WTC11 (cell line): ENCODE results near the gene CENPM. TPM values are rescaled to one million over a fixed set of nuclear protein-coding genes. Genes with fewer than 3 reads are reported as not detected.

Experiments
- ATAC-seq: fragments of 200-7000 bp; cut with Tn5 transposase; 2 replicates; pipeline ENCODE4 v1.10.0; 2021; ENCODE audit warnings: mild to moderate bottlenecking, moderate library complexity
- CTCF ChIA-PET: fragments of 300-600 bp; sonication (Branson Sonifier 250); formaldehyde crosslinking; loops from one replicate; lab custom pipeline; 2021; ENCODE audit warnings: antibody characterized with exemption; lab: Charles Lee
- POLR2A ChIA-PET: fragments of 350-600 bp; sonication (Branson Sonifier 250); formaldehyde crosslinking; loops from one replicate; lab custom pipeline; 2021; ENCODE audit warnings: antibody characterized with exemption; lab: Charles Lee
- DNase-seq: peaks from one replicate; pipeline ENCODE4 v3.0.0; 2021; ENCODE audit warnings: low spot score
- H3K27ac Mint-ChIP-seq: 2 replicates; pipeline ENCODE4 v1.8.0; 2021; ENCODE audit warnings: mixed read lengths
- H3K27me3 Mint-ChIP-seq: 2 replicates; pipeline ENCODE4 v1.8.0; 2021; ENCODE audit warnings: low read depth, mild to moderate bottlenecking, moderate library complexity, mixed read lengths
- H3K36me3 Mint-ChIP-seq: 2 replicates; pipeline ENCODE4 v1.8.0; 2021; ENCODE audit warnings: mixed read lengths
- H3K4me1 Mint-ChIP-seq: 2 replicates; pipeline ENCODE4 v1.8.0; 2022; ENCODE audit warnings: mixed read lengths
- H3K4me3 Mint-ChIP-seq: 2 replicates; pipeline ENCODE4 v1.8.0; 2021; ENCODE audit warnings: mild to moderate bottlenecking, moderate library complexity, mixed read lengths
- H3K9me3 Mint-ChIP-seq: 2 replicates; pipeline ENCODE4 v1.8.0; 2021; ENCODE audit warnings: mixed read lengths
- ELF4 ChIP-seq: sonication (generic); formaldehyde crosslinking; IDR thresholded peaks from 2 replicates; pipeline ENCODE4 v1.8.1; 2022; ENCODE audit warnings: low read depth, mild to moderate bottlenecking, moderate library complexity, missing genetic modification reagents
- EMX1 ChIP-seq: fragments of 250-450 bp; sonication (Bioruptor Pico); IDR thresholded peaks from 2 replicates; pipeline ENCODE4 v1.8.0; 2021; ENCODE audit warnings: mild to moderate bottlenecking
- ETV6 ChIP-seq: sonication (generic); formaldehyde crosslinking; IDR thresholded peaks from 2 replicates; pipeline ENCODE4 v1.8.1; 2022; ENCODE audit warnings: mild to moderate bottlenecking, missing genetic modification reagents
- FOXK1 ChIP-seq: sonication (generic); formaldehyde crosslinking; IDR thresholded peaks from 2 replicates; pipeline ENCODE4 v1.8.0; 2022; ENCODE audit warnings: mild to moderate bottlenecking, moderate library complexity, missing genetic modification reagents
- MXD4 ChIP-seq: fragments of 250-450 bp; sonication (Bioruptor Pico); IDR thresholded peaks from 2 replicates; pipeline ENCODE4 v1.8.0; 2021; ENCODE audit warnings: mild to moderate bottlenecking, moderate library complexity, borderline replicate concordance
- NFE2L1 ChIP-seq: sonication (generic); formaldehyde crosslinking; IDR thresholded peaks from 2 replicates; pipeline ENCODE4 v1.8.1; 2023; ENCODE audit warnings: missing genetic modification reagents
- SP1 ChIP-seq: sonication (generic); formaldehyde crosslinking; conservative IDR thresholded peaks from 2 replicates; pipeline ENCODE4 v1.8.1; 2022; ENCODE audit warnings: missing genetic modification reagents
- ZNF138 ChIP-seq: sonication (generic); formaldehyde crosslinking; conservative IDR thresholded peaks from 2 replicates; pipeline ENCODE4 v1.8.1; 2022; ENCODE audit warnings: mild to moderate bottlenecking, moderate library complexity, missing genetic modification reagents
- ZNF232 ChIP-seq: sonication (generic); formaldehyde crosslinking; IDR thresholded peaks from 2 replicates; pipeline ENCODE4 v1.8.0; 2022; ENCODE audit warnings: mild to moderate bottlenecking, missing genetic modification reagents
- ZNF671 ChIP-seq: fragments of 250-450 bp; sonication (Bioruptor Pico); IDR thresholded peaks from 2 replicates; pipeline ENCODE4 v1.8.0; 2021; ENCODE audit warnings: mild to moderate bottlenecking
- total RNA-seq: library from RNA; stranded (reverse); gene quantifications from 3 replicates; pipeline ENCODE4 v1.2.3, GENCODE V29; 2021
- TF ChIP-seq, protein P1 (sequence below): sonication (generic); formaldehyde crosslinking; IDR thresholded peaks from 2 replicates; pipeline ENCODE4 v1.8.0; 2022; ENCODE audit warnings: missing genetic modification reagents
- TF ChIP-seq, protein P2 (sequence below): sonication (generic); formaldehyde crosslinking; IDR thresholded peaks from 2 replicates; pipeline ENCODE4 v1.8.1; 2023; ENCODE audit warnings: mild to moderate bottlenecking, missing genetic modification reagents, moderate library complexity
- TF ChIP-seq, protein P3 (sequence below): sonication (generic); formaldehyde crosslinking; IDR thresholded peaks from 2 replicates; pipeline ENCODE4 v1.8.0; 2022; ENCODE audit warnings: mild to moderate bottlenecking, missing genetic modification reagents
- TF ChIP-seq, protein P4 (sequence below): fragments of 250-450 bp; sonication (Bioruptor Pico); IDR thresholded peaks from 2 replicates; pipeline ENCODE4 v1.8.0; 2021; ENCODE audit warnings: mild to moderate bottlenecking
- TF ChIP-seq, protein P5 (sequence below): fragments of 250-450 bp; sonication (Bioruptor Pico); conservative IDR thresholded peaks from 2 replicates; pipeline ENCODE4 v1.9.0; 2021; ENCODE audit warnings: mild to moderate bottlenecking

The CENPM gene
- total RNA-seq, 1 experiment from 2014 or later = 40.3 TPM

DNA sequence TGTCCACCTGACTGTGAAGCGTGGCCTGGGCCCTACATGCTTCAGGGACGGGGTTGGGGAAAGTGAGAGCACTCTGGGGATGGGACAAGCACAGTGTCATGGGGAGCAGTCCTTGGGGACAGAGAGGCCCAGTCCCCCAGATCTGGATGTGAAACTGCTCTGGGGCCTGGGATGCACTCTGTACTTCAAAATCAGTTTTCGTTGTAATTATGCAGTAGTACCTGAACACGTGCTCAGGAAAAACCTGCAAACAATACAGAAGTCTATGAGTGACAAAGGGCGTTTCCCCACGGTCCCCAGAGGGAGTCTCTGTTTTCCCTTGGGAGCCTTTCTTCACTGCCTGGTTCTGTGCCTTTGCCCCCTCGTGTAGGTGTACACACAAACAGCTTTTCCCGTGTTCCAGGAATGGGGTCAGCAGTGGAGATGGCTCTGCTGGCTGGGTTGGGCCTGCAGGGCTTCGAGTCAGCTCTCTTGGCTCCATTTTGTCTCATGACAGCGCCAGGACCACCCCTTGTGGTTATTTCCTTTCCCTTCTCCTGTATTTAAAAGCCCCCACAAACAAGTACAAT is 15.2 kb downstream of the CENPM start (continued):
- TF ChIP-seq, protein P1, sequence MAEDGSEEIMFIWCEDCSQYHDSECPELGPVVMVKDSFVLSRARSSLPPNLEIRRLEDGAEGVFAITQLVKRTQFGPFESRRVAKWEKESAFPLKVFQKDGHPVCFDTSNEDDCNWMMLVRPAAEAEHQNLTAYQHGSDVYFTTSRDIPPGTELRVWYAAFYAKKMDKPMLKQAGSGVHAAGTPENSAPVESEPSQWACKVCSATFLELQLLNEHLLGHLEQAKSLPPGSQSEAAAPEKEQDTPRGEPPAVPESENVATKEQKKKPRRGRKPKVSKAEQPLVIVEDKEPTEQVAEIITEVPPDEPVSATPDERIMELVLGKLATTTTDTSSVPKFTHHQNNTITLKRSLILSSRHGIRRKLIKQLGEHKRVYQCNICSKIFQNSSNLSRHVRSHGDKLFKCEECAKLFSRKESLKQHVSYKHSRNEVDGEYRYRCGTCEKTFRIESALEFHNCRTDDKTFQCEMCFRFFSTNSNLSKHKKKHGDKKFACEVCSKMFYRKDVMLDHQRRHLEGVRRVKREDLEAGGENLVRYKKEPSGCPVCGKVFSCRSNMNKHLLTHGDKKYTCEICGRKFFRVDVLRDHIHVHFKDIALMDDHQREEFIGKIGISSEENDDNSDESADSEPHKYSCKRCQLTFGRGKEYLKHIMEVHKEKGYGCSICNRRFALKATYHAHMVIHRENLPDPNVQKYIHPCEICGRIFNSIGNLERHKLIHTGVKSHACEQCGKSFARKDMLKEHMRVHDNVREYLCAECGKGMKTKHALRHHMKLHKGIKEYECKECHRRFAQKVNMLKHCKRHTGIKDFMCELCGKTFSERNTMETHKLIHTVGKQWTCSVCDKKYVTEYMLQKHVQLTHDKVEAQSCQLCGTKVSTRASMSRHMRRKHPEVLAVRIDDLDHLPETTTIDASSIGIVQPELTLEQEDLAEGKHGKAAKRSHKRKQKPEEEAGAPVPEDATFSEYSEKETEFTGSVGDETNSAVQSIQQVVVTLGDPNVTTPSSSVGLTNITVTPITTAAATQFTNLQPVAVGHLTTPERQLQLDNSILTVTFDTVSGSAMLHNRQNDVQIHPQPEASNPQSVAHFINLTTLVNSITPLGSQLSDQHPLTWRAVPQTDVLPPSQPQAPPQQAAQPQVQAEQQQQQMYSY = no peak
- TF ChIP-seq FOXK1 (no peak), NFE2L1 (CRISPR knock-in tag) (no peak)
- TF ChIP-seq, protein P2, sequence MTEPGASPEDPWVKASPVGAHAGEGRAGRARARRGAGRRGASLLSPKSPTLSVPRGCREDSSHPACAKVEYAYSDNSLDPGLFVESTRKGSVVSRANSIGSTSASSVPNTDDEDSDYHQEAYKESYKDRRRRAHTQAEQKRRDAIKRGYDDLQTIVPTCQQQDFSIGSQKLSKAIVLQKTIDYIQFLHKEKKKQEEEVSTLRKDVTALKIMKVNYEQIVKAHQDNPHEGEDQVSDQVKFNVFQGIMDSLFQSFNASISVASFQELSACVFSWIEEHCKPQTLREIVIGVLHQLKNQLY (CRISPR knock-in tag) = no peak
- TF ChIP-seq, all 79 proteins: peak for 0

DNA sequence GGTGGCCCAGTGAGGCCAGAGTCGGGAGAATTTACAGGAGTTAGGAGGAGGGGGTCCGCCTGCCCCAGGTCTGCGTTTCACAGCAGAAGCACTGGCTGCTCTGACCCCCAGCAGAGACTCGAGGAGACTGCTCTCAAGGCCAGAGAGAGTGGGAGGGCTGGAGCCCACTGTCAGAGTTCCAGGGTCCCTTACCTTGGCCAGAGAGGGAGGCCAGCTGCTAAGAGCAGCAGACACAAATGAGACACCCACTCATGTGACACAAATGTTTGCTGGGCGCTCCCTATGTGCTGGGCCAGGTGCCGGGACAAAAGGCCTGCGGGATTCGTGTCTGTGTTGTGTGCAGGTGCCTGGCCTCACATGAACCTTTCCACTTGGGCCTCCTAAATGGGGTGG is 17.5 kb downstream of the CENPM start:
- TF ChIP-seq ZNF232 = no peak
- no peak for TF ChIP-seq ETV6 (CRISPR knock-in tag)
- TF ChIP-seq ELF4 (CRISPR knock-in tag) = no peak
- no peak for TF ChIP-seq ZNF671 (CRISPR knock-in tag)
- no peak for TF ChIP-seq ZNF138 (CRISPR knock-in tag)
- TF ChIP-seq, protein P3, sequence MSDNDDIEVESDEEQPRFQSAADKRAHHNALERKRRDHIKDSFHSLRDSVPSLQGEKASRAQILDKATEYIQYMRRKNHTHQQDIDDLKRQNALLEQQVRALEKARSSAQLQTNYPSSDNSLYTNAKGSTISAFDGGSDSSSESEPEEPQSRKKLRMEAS (CRISPR knock-in tag) = no peak
- no peak for TF ChIP-seq SP1 (CRISPR knock-in tag)
- TF ChIP-seq MXD4 (CRISPR knock-in tag) = no peak
- TF ChIP-seq, protein P4, sequence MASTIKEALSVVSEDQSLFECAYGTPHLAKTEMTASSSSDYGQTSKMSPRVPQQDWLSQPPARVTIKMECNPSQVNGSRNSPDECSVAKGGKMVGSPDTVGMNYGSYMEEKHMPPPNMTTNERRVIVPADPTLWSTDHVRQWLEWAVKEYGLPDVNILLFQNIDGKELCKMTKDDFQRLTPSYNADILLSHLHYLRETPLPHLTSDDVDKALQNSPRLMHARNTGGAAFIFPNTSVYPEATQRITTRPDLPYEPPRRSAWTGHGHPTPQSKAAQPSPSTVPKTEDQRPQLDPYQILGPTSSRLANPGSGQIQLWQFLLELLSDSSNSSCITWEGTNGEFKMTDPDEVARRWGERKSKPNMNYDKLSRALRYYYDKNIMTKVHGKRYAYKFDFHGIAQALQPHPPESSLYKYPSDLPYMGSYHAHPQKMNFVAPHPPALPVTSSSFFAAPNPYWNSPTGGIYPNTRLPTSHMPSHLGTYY (CRISPR knock-in tag) = no peak
- TF ChIP-seq, protein P5, sequence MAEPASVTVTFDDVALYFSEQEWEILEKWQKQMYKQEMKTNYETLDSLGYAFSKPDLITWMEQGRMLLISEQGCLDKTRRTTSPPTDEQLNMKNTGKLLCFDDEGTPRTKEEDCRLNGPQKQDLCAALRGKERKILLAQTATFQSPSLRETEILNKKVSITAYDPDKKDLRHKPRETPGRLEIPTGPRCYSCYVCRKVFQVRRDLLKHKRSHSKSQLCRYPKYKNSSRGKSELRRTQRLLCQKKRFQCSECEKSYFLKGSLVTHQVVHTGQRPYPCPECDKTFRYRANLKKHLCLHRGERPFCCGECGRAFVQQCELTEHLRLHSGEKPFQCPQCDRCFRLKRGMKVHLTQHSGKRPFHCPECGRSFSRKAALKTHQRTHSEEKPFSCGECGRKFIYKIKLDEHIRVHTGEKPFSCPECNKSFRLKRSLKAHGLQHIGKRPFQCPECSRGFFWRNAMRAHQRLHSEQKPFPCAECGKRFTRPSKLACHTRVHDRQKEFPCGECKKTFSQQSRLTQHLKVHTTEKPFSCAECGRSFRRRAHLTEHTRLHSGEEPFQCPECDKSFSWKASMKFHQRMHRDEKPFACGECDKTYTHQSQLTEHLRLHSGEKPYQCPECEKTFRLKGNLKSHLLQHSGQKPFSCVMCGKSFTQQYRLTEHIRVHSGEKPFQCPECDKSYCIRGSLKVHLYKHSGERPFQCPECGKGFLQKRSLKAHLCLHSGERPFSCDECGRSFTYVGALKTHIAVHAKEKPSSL (CRISPR knock-in tag) = no peak
- TF ChIP-seq, protein P2 (CRISPR knock-in tag) = no peak
- no peak for TF ChIP-seq EMX1
- TF ChIP-seq, all 79 proteins: peak for 0
- Mint-ChIP-seq H3K9me3 (no peaks in the 10 kb centered on the region), H3K27me3 (peaks cover 55% of the 10 kb centered on the region), H3K4me3 (no peak overlapping the region), H3K4me1 (peaks cover 15% of the 10 kb centered on the region), H3K36me3 (no peaks in the 10 kb centered on the region), H3K27ac (no peak overlapping the region)
- ATAC-seq (no peak), DNase-seq (no peak)
- ChIA-PET POLR2A (no interaction called here), CTCF (interaction anchor here (1.4 to 6.8 kb wide), 4 partner anchors 10 to 232 kb away, joined by 6 to 143 read pairs (median 36); no protein-coding TSS in a partner anchor)
